T follicular helper cell (primary cell): ENCODE data around the gene SATL1.
A peak's percentile ranks its signal among the peaks of the same experiment; 100 is the strongest.
"Not testable (repeated sequence)": the region's sequence is repeated elsewhere in the genome, so short reads cannot be mapped to it uniquely, and the experiment has no call there.

Experiments
- DNase-seq: peaks from one replicate; pipeline ENCODE4 v3.0.0-alpha.2; 2020; ENCODE audit warnings: low read depth

SATL1 gene

GRCh38 chrX:85111347-85111746 is 132.2 kb downstream of the SATL1 start:
- DNase-seq: no peak

- DNase-seq: no peak
These were observed 134.3 kb downstream of the SATL1 start for GRCh38 chrX:85109235-85109634.

- DNase-seq: no peak
These were observed 135.4 kb downstream of the SATL1 start for GRCh38 chrX:85108165-85108564.

- no peak for DNase-seq
These were observed 136.2 kb downstream of the SATL1 start for GRCh38 chrX:85107407-85107806.

- no peak for DNase-seq
These were observed 154.2 kb downstream of the SATL1 start for GRCh38 chrX:85089321-85089840.

- peak; percentile 6 for DNase-seq
These were observed 158.7 kb downstream of the SATL1 start for GRCh38 chrX:85084770-85085393.

GRCh38 chrX:85077247-85077646 is 166.3 kb downstream of the SATL1 start:
- not testable (repeated sequence) for DNase-seq

GRCh38 chrX:85065512-85066198 is 177.9 kb downstream of the SATL1 start:
- DNase-seq: no peak

- no peak for DNase-seq
These were observed 190.8 kb downstream of the SATL1 start for GRCh38 chrX:85052636-85053343.

GRCh38 chrX:85052205-85052604 is 191.4 kb downstream of the SATL1 start:
- DNase-seq: no peak

GRCh38 chrX:85051627-85052026 is 192.0 kb downstream of the SATL1 start:
- DNase-seq: no peak
